GM19395 (cell line): ENCODE results near the gene C9orf85.
"Not testable (repeated sequence)": the region's sequence is repeated elsewhere in the genome, so short reads cannot be mapped to it uniquely, and the experiment has no call there.

Source experiments
- ATAC-seq: cut with Tn5 transposase; IDR thresholded peaks from one replicate; pipeline ENCODE4 v1.9.1; 2021; ENCODE audit warnings: mild to moderate bottlenecking, moderate library complexity; ENCODE audit not compliant: unreplicated experiment

Gene C9orf85, protein sequence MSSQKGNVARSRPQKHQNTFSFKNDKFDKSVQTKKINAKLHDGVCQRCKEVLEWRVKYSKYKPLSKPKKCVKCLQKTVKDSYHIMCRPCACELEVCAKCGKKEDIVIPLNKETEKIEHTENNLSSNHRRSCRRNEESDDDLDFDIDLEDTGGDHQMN

DNA sequence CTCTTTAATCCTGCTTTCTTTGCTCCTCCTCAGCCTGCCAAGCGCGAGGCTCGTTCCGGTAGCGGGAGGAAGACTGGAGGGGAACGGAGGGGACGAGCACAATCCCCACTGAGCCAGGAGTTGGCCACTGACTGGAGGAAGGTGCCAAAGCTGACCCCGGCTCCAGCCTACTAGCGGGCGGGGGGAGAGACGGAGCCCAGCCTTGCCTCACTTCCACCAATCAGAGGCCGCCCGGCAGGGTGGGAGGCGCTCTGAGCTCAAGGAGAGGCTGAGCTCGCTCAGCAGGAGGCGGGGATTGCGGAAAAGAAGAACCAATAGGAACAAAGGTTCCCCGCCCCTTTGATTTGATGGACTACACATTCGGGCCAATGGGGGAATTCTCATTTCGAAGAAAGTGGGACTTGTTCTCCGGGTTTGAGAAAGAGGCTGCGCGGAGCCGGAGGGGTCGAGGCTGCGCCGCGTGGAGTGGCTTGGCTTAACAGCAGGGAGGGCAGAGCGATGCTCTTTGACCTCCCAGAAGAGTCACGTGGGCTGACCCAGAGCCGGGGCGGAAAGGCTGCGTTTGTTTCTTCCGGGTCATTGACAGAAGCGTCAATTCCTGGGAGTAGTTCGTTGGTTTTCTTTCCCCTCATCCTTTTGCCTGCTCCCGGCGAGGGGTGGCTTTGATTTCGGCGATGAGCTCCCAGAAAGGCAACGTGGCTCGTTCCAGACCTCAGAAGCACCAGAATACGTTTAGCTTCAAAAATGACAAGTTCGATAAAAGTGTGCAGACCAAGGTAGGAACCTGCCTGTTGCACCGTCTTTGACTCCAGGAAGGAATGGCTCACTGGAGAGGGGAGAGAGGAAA lies at the start of gene C9orf85, which contains the start of gene ABHD17B:
Gene C9orf85, plus strand, starts transcription at position 579 of the 847 bp plus-strand sequence. Its CDS starts 96 bp downstream, at position 675.
Gene ABHD17B, minus strand, starts transcription at position 133 of the 847 bp plus-strand sequence. CDS start 36,113 bp downstream, outside the sequence.
- ATAC-seq = peak; percentile 94

DNA sequence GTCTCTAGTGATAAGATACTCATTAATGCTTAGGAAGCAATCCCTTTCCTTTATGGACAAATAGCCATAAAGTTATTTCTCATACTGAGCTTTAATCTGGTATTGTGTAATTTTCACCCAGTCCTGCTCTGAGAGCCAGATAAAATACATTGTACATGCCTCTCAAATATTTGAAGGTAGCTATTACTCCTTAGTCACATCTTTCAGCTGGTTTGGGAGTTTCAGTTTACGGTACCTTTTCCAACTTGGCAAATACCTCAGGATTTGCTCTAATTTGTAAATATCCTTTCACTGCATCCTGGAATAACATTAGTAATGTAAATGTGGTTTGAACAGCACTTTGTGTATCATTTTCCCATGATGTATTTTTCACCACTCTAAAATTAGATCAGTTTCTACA lies 47.8 kb upstream of the C9orf85 start:
- ATAC-seq = no peak

DNA sequence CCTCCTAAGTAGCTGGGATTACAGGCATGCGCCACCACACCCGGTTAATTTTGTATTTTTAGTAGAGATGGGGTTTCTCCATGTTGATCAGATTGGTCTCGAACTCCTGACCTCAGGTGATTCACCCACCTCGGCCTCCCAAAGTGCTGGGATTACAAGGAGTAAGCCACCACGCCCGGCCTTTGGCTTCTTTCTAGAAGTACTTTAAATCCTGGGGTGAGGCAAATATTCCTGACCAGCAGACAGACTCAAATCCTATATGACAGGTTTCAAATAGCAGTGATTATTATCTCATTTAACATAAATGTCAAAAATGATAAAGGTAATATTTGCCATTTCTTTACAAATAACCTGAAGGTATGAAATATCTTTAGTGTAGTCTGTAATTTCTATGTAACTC lies 36.1 kb upstream of the C9orf85 start:
- no peak for ATAC-seq

DNA sequence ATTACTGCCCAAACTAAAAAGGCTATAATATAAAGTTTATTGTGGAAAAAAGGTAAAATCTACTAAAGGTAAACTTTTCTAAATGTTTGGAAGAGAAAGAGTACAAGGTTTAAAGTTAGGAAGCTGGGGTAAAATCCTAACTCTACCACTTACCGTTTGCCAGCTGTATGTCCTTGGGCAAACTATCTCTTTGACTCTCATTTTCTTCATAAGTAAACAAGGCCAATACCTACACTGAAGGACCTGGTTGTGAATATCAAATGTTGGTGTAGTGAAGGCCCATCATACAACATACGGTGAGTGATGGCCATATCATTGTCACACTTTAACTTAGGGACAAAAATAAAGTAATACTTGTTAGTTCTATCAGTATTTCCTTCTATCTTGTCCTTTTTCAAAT lies 35.3 kb upstream of the C9orf85 start:
- no peak for ATAC-seq

DNA sequence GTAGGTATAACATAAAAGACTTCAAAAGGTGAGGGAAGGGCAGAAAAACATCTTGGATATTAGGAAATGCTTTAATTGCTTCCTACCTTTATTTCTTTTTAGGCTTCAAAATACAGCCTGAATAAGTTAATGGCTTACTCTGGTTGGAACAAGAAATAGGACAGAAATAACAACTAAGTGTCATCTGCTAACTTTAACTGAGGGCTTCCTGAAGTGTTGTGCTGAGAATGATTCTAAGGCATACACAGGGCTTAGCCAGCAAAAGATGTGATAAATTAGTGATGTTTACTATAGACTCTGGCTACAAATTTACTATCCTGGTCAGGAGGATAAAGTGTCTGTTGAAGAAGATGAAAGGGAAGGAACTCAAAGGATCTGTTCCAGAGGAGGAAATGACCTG lies 34.6 kb upstream of the C9orf85 start:
- ATAC-seq = no peak

DNA sequence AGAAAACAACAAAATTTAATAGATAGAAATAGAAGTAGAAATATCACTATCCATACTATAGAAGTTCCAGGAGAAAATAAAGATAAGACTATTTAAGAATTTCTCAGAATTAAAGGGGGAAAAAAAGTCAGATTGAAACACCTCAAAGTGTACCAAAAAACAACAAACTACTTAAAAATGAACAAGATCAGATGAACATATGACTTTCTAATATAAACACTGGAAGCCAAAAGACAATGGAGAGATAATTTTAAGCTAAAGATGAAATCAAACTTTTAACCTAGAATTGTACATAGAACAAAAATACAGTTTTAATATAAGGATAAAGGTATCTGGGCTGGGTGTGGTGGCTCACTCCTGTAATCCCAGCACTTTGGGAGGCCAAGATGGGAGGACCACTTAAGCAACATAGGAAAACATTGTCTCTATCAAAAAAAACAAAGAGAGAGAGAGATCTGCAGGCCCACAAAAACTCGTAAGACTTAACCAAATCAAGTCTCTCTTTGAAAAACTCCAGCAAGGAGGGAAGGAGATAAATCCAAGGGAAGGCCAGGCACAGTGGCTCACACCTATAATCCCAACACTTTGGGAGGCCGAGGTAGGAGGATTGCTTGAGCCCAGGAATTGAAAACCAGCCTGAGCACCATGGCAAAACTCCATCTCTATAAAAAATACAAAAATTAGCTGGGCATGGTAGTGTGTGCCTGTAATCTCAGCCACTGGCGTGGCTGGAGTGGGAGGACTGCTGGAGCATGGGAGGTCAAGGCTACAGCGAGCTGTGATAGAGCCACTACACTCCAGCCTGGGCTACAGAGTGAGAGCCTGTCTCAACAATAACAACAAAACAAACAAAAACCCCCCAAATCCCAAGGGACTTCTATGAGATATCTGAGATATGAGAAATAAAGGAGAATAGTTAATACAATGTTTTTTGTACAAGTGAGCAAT lies 32.8 kb upstream of the C9orf85 start:
- no peak for ATAC-seq

DNA sequence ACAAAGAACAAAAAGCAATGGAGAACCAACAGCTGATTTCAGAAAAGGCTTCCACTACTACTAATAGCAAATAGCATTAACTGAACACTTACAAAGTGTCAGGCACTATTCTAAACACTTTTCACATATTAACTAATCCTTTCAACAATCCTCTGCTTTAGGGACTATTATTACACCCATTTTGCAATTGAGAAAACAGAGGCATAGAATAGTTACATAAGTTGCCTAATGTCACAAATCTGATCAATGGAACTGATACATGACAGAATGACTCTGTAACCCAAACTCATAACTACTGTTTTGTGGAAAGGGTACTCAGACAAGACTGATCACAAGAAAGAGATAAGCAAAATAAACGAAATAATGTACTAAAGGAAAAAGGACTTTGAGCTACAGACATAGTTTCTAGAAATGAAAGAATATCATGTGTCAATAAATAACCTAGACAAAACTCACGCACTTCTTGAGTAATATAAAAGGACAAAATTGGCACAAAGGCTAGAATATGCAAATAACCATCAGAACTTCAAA lies 31.7 kb upstream of the C9orf85 start:
- ATAC-seq = no peak

DNA sequence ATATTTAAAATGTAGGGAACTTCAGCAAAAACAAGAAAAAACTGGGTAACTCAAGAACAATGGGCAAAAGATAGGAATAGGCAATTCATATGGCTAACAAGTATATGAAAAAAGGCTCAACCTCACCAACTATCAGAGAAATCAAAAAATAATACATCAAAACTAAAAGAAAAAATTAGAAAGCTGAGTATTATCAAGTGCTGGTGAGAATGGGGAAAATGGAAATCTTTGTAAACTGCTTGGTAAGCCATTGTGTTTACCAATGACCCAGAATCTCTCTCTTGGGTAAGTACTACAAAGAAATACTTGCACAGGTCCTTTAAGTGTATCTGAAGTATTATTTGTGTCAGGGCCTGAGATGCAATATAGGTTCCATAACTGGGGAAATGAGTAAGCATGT lies 27.4 kb upstream of the C9orf85 start:
- ATAC-seq = no peak

DNA sequence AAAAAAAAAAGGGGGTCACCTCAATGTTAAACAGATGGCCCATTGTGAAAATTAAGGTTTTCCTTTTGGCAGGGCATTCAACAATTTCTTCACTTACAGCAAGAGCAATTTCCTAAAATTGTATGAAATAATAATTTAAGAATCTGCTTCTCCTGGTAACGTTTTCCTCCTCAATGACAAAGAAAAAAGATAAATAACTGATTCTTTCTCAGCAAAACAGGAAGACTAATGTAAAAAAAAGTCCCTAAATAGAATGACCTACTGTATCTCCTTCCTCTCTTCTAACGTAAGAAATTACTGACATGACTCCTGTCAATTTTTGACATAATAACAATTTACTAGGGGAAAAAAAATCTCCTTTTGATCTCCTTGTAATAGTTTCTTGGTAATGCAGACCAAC lies 26.0 kb upstream of the C9orf85 start:
- ATAC-seq = no peak

DNA sequence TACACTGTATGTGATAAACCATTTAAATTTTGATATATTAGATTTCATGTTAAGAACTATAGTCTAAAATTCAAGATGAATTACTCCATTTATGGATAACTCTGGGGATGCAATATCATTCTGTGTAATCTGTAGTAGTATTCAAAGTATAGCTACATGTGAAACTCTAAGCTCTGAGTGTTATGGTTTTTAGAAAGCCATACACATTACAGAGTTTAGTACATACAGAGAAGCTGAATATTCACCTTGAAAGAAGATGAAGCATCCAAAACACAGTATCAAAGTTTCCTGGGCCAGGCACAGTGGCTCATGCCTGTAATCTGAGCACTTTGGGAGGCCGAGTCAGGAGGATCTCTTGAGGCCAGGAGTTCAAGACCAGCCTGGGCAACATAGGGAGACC lies 25.4 kb upstream of the C9orf85 start:
- ATAC-seq = no peak

DNA sequence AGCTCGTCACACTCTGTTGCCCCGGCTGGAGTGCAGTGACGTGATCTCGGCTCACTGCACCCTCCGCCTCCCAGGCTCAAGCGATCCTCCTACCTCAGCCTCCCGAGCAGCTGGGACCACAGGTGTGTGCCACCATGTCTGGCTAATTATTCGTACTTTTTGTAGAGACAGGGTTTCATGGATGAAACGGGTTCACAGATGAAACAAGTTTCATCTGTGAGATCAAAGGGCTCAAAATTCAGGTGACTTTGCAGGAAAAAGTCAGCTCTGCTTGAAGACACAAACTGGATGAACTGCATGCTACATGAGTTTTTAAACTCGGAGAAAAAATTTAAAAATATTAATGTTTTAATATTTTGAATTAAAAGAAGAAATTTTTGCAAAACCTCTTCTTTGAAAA lies 24.9 kb upstream of the C9orf85 start:
- no peak for ATAC-seq

DNA sequence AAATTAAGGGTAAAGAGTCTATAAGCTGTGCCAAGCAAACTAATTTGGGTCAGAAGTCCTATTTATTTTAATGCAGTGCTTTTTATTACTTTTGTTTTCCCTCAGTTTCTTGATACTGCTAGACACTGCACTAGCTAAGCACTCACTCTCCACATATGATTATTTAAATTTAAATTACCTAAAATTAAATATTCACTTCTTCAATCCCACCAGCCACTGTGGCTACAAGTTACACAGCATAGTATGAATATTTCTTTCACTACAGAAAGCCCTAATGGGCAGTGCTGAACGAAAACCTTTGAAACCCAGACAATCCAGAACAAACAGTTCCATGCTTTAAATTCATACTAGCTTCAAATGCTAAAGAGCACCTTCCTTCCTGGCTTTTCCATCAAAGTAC lies 24.1 kb upstream of the C9orf85 start:
- ATAC-seq = no peak

DNA sequence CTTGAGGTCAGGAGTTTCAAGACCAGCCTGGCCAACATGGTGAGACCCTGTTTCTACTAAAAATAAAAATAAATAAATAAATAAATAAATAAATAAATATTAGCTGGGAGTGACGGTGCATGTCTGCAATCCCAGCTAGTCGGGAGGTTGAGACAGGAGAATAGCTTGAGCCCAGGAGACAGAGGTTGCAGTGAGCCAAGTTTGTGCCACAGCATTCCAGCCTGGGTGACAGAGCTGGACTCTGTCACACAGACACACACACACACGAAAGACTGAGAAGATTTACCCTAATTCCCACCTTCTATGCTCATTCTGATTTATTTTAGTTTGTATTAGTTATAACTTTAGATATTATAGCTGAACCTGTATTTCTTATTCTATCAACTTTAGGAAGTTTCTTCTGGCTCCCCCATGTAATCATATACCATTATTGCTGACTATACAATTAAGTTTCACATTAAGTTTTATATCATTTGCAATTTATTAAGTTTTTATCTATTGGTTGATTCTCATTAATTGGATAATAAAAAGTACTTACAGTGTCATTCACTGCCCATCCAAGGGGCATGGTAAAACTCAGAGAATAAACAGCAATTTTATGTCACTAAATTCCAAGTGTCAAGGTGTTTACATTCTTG lies 21.3 kb upstream of the C9orf85 start:
- no peak for ATAC-seq

DNA sequence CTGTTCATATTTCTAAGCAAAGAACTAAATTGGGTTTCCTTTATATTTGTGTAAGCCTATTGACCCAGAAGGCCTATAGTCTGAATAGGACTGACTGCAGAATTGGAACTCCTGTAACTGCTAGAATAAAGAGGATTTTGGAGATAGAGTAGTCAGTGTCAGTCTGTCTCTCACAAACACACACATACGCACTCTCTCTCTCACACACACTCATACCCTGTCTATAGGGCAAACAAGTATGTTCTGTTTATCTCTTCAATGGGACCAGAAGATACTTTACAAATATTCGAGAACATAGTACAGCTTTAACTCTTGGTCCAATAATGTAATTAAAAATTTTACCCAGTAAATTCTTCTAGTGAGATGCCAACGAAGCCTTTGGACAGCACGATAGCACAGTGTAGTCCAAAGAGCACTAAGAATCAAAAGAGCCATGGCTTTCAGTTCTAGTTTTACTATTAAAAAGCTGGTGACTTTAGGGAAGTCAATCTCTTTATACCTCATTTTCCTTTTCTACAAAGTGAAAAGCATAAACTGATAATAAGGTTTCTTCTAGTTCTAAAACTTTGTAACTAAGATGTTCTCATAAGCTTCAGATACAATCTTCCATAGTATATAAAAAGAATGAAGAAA lies 19.8 kb upstream of the C9orf85 start:
- ATAC-seq = peak; percentile 55

DNA sequence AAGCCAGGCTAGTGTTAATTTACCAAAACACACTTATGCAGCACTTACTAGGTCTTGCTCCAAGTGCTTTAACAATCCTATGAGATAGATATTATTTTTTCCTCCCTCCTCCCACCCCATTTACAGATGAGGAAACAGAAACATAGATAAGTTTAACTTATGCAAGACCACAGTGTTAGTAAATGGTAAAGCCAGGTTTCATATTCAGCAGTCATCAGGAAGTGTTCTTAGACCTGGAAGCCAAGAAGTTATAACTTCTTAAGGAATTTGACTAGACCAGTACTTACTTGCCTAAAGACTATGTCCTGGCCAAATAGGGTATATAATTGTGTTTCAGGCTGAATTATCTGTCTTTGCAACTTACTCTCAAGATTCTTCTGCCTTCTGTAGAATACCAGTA lies 16.3 kb upstream of the C9orf85 start:
- ATAC-seq = peak; percentile 42

DNA sequence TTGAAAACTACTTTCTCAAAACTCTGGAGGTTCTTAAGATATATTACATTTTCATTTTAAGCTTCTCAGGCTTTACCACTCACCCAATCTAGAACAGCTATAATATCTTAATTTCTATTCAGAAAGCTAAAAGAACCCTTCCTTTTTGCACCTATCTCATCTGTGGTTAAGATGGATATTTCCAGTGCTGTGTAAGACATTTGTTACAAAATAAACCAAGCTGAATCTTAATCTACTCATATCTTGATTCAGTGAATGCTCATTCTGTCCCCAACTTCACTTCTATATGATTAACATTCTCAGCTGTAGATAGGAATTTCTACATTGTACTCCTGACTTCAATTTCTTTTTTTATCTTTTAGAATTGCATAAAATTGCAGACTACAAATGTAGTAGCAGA lies 15.5 kb upstream of the C9orf85 start:
- ATAC-seq = no peak

DNA sequence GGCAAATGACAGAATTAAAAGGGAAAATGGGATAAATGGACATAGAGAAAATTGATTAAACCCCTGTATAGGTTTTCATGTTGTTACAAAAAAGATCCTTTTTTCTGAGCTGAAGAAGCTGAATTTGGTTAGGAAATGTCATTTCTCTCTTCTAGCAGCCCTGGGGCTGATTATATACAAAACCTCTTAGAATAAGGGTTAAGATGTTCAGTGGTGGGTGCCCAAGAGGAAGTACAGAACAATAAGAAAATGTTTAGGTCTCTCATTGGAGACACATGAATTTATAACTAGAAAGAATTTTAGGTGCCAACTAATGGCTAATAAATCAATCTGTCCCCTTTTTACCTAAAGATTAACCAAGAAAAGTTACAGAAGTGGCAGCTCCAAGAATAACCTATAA lies 14.7 kb upstream of the C9orf85 start:
- no peak for ATAC-seq

DNA sequence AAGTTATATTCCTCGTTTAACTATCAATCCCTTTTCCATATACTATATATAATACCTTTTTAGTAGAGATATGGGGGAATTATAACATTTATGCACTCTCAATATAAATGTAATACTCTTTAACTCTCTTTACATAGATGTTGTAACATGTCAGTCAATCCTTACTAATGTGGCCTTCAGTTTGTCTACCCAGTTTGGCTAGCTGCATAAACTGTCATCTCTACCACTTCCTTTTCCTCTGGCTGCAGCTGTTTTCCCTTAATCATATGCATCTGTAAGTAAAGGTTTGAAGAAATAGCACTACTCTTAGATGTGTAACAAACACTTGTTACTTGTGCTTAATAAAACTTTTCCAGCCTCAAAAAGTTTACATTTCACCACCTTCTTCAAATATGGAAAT lies 13.9 kb upstream of the C9orf85 start:
- peak; percentile 45 for ATAC-seq

DNA sequence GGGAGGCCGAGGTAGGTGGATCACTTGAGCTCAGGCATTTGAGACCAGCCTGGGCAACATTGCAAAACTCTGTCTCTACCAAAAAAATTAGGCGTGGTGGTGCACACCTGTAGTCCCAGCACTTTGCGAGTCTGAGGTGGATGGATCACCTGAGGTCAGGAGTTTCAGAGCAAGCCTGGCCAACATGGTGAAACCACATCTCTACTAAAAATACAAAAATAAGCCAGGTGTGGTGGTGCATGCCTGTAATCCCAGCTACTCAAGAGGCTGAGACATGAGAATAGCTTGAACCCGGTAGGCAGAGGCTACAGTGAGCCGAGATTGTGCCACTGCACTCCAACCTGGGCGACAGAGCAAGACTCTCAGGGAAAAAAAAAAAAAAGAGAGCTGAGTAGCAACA lies 12.7 kb upstream of the C9orf85 start:
- ATAC-seq = not testable (repeated sequence)
